GM12878 (cell line): Measurements from ENCODE around the gene YBX2. TPM values are rescaled to one million over a fixed set of nuclear protein-coding genes. Genes with fewer than 3 reads are reported as not detected.

Experiments
- ATAC-seq: fragments of 200-7000 bp; cut with Tn5 transposase; 3 replicates; pipeline ENCODE4 v1.9.1; 2020; ENCODE audit warnings: mild to moderate bottlenecking, moderate library complexity
- BruUV-seq: library from RNA; stranded (reverse); fragments of 400-500 nt; replicated peaks from 2 replicates; lab custom pipeline; 2021; lab: Mats Ljungman, UMichigan
- CTCF ChIA-PET: fragments of 300-600 bp; sonication (Branson Sonifier 250); formaldehyde crosslinking; extraction: SDS; loops from one replicate; lab custom pipeline; 2021; ENCODE audit warnings: inconsistent platforms; lab: Yijun Ruan, JAX
- POLR2A ChIA-PET: fragments of 350-600 bp; formaldehyde crosslinking; extraction: SDS; loops from one replicate; lab custom pipeline; 2021; ENCODE audit warnings: inconsistent platforms; lab: Charles Lee
- RAD21 ChIA-PET: fragments of 300-600 bp; sonication (Branson Sonifier 250); formaldehyde crosslinking; loops from one replicate; lab custom pipeline; 2023; ENCODE audit warnings: antibody characterized with exemption; ENCODE audit not compliant: unreplicated experiment; lab: Charles Lee
- SMC1A ChIA-PET: fragments of 300-600 bp; sonication (Branson Sonifier 250); formaldehyde crosslinking; loops from one replicate; lab custom pipeline; 2023; ENCODE audit not compliant: unreplicated experiment, uncharacterized antibody; lab: Charles Lee
- DNase-seq: peaks from one replicate; pipeline ENCODE4 v3.0.0-alpha.2; 2011; ENCODE audit warnings: low read depth, low spot score
- FAIRE-seq: peaks from 3 replicates; lab custom pipeline; 2011; peaks lifted over from hg19 to GRCh38; lab: Jason Lieb, UNC
- H2AFZ ChIP-seq: 2 replicates; pipeline ENCODE4 v1.6.0; 2011; ENCODE audit warnings: low read depth, low read length, control low read depth; ENCODE audit not compliant: control insufficient read depth
- H3K27ac ChIP-seq: 2 replicates; pipeline ENCODE4 v1.5.1; 2011; ENCODE audit warnings: control low read depth; ENCODE audit not compliant: control insufficient read depth, insufficient read depth
- H3K27me3 ChIP-seq, 2 experiments: replicated peaks in 1 of 2; 2 replicates each; pipeline versions ENCODE4 v1.6.0 to v1.6.1; 2011; ENCODE audit warnings: low read length in 1 of 2; ENCODE audit not compliant: control insufficient read depth in 2 of 2, insufficient read depth in 2 of 2
- H3K36me3 ChIP-seq, 2 experiments: 2 replicates each; pipeline ENCODE4 v1.5.1; 2011; ENCODE audit warnings: low read length in 1 of 2; ENCODE audit not compliant: control insufficient read depth in 2 of 2, insufficient read depth in 2 of 2
- H3K4me1 ChIP-seq: 2 replicates; pipeline ENCODE4 v1.6.1; 2011; ENCODE audit warnings: mild to moderate bottlenecking, low read length, moderate library complexity, mixed read lengths; ENCODE audit not compliant: control insufficient read depth, insufficient read depth
- H3K4me2 ChIP-seq: 2 replicates; pipeline ENCODE4 v1.6.0; 2011; ENCODE audit warnings: control low read depth; ENCODE audit not compliant: control insufficient read depth, insufficient read depth
- H3K4me3 ChIP-seq: fragments of 200-600 bp; sonication (generic); 2 replicates; pipeline ENCODE4 v1.5.1; 2016
- H3K79me2 ChIP-seq: 2 replicates; pipeline ENCODE4 v1.6.0; 2011; ENCODE audit warnings: low read length; ENCODE audit not compliant: control insufficient read depth, insufficient read depth
- H3K9ac ChIP-seq: 2 replicates; pipeline ENCODE4 v1.8.0; 2011; ENCODE audit warnings: low read length, control low read depth, mixed read lengths; ENCODE audit not compliant: control insufficient read depth, insufficient read depth
- H3K9me3 ChIP-seq: replicated peaks from 3 replicates; pipeline ENCODE4 v1.5.1; 2011; ENCODE audit warnings: mild to moderate bottlenecking, low read length; ENCODE audit not compliant: control insufficient read depth, insufficient read depth
- H4K20me1 ChIP-seq: 2 replicates; pipeline ENCODE4 v1.6.0; 2011; ENCODE audit not compliant: control insufficient read depth, insufficient read depth
- NR2C1 ChIP-seq: fragments of 450-650 bp; IDR thresholded peaks from 2 replicates; pipeline ENCODE4 v1.6.1; 2017; ENCODE audit warnings: antibody characterized with exemption, mild to moderate bottlenecking, moderate library complexity
- POLR2AphosphoS5 ChIP-seq: IDR thresholded peaks from 2 replicates; pipeline ENCODE4 v1.6.1; 2011; ENCODE audit warnings: mild to moderate bottlenecking, low read length, inconsistent platforms
- WGBS: methylation state at CpG from one replicate; pipeline ENCODE4 v1.1.6; 2016; ENCODE audit warnings: low lambda C conversion rate; ENCODE audit not compliant: insufficient replicate concordance, insufficient coverage; ENCODE audit errors: missing lambda C conversion rate; 5-methylcytosine and 5-hydroxymethylcytosine counted together
- in situ Hi-C: fragments of 300-500 bp; cut with MboI; formaldehyde crosslinking; loops from 9 replicates; pipeline ENCODE4 v1.14.3; 2018; ENCODE audit warnings: mixed read lengths
- intact Hi-C: fragments of 100-400 bp; cut with micrococcal nuclease; formaldehyde crosslinking; loops from one replicate; pipeline ENCODE4 v1.14.2; 2022; ENCODE audit not compliant: unreplicated experiment
- polyA plus RNA-seq, 11 experiments: library from polyadenylated mRNA; depleted of rRNA in 4 of 11; unstranded in 6 of 11; stranded (reverse) in 5 of 11; fragments of >200 nt; fragmentation: Nextera tagmentation in 4 of 11; fragmentation: Illumina TruSeq in 1 of 11; extraction: Ambion mirVana in 4 of 11; extraction: Trizol in 1 of 11; gene quantifications; 1 replicate in 1 of 11; 2 replicates in 10 of 11; pipeline versions ENCODE4 v1.2.1 to v1.2.3, GENCODE V29; 2011 to 2016; ENCODE audit warnings: inconsistent platforms in 2 of 11, missing spikeins in 2 of 11, low read depth in 1 of 11
- total RNA-seq, 4 experiments: library from RNA; depleted of rRNA in 3 of 4; stranded (reverse); fragments of >200 nt in 3 of 4; fragmentation: Illumina TruSeq in 1 of 4; extraction: Trizol in 1 of 4; gene quantifications; 2 replicates each; pipeline versions ENCODE4 v1.2.1 to v1.2.3, GENCODE V29; 2013 to 2021
- TF ChIP-seq, protein P1 (sequence below): IDR thresholded peaks from 2 replicates; pipeline ENCODE4 v1.6.1; 2012; ENCODE audit warnings: improper control_type of control experiment, low read depth, low read length; ENCODE audit not compliant: insufficient replicate concordance

The YBX2 gene
- total and polyA plus RNA-seq, 10 of the 15 experiments (the other 5 are each of a cell fraction or from before 2014, with no cell fraction given) = not detected

DNA sequence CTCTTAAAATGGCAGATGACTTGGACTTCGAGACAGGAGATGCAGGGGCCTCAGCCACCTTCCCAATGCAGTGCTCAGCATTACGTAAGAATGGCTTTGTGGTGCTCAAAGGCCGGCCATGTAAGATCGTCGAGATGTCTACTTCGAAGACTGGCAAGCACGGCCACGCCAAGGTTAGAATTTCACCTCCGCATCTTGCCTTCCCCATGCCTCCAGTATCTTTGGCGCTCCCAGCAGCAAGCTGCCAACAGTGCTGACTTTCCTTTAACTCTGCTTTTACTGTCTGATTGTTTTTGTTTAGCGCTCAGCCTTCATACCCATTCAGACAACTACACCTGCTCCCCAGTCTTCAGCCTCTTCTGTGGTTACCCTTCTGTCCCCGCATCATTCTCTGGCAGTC lies 15.2 kb upstream of the YBX2 start:
- WGBS = 68% methylated on average over 12 of the region's 12 CpGs
- no peaks in the 10 kb centered on the region for H3K27me3 ChIP-seq
- H2AFZ ChIP-seq = no peak overlapping the region
- H3K4me1 ChIP-seq = peaks cover 21% of the 10 kb centered on the region
- in situ Hi-C loops (no loop called here), intact Hi-C loops (loop anchor here (5.0 to 10.0 kb wide), 2 partner anchors 67 to 375 kb away; partner anchors contain the start of genes GABARAP, TP53 and WRAP53)
- CTCF ChIA-PET = interaction anchor here (1.2 to 2.1 kb wide), 3 partner anchors 20 to 41 kb away, joined by 3 to 6 read pairs (median 5); partner anchors contain the start of genes ACAP1 and NEURL4
- FAIRE-seq (no peak), ATAC-seq (no peak), DNase-seq (no peak)
- TF ChIP-seq, protein P1, sequence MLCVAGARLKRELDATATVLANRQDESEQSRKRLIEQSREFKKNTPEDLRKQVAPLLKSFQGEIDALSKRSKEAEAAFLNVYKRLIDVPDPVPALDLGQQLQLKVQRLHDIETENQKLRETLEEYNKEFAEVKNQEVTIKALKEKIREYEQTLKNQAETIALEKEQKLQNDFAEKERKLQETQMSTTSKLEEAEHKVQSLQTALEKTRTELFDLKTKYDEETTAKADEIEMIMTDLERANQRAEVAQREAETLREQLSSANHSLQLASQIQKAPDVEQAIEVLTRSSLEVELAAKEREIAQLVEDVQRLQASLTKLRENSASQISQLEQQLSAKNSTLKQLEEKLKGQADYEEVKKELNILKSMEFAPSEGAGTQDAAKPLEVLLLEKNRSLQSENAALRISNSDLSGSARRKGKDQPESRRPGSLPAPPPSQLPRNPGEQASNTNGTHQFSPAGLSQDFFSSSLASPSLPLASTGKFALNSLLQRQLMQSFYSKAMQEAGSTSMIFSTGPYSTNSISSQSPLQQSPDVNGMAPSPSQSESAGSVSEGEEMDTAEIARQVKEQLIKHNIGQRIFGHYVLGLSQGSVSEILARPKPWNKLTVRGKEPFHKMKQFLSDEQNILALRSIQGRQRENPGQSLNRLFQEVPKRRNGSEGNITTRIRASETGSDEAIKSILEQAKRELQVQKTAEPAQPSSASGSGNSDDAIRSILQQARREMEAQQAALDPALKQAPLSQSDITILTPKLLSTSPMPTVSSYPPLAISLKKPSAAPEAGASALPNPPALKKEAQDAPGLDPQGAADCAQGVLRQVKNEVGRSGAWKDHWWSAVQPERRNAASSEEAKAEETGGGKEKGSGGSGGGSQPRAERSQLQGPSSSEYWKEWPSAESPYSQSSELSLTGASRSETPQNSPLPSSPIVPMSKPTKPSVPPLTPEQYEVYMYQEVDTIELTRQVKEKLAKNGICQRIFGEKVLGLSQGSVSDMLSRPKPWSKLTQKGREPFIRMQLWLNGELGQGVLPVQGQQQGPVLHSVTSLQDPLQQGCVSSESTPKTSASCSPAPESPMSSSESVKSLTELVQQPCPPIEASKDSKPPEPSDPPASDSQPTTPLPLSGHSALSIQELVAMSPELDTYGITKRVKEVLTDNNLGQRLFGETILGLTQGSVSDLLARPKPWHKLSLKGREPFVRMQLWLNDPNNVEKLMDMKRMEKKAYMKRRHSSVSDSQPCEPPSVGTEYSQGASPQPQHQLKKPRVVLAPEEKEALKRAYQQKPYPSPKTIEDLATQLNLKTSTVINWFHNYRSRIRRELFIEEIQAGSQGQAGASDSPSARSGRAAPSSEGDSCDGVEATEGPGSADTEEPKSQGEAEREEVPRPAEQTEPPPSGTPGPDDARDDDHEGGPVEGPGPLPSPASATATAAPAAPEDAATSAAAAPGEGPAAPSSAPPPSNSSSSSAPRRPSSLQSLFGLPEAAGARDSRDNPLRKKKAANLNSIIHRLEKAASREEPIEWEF = no peak
- TF ChIP-seq POLR2AphosphoS5 (peak; percentile 74), NR2C1 (no peak)
- peaks cover 21% of the 10 kb centered on the region for H4K20me1 ChIP-seq
- POLR2A ChIA-PET = interaction anchor here (0.6 to 2.6 kb wide), 6 partner anchors 20 to 174 kb away, joined by 3 to 13 read pairs (median 6); partner anchors contain the start of genes ACAP1 and DVL2
- H3K9ac ChIP-seq = peak overlapping the region; percentile 100; the same call in 1 of the 2 replicates
- RAD21 ChIA-PET = interaction anchor here (1.3 to 1.5 kb wide), 2 partner anchors 27 to 90 kb away, joined by 4 to 5 read pairs; partner anchors contain the start of genes ACADVL, ACAP1 and DLG4
- peak overlapping the region; percentile 99 for H3K27ac ChIP-seq
- BruUV-seq = no TSS peak
- H3K4me3 ChIP-seq = peak overlapping the region; percentile 99
- SMC1A ChIA-PET = interaction anchor here (0.7 to 1.2 kb wide), 2 partner anchors 20 to 41 kb away, joined by 3 read pairs; no protein-coding TSS in a partner anchor
- H3K79me2 ChIP-seq = peaks cover 54% of the 10 kb centered on the region
- H3K4me2 ChIP-seq = peak overlapping the region; percentile 93
- no peaks in the 10 kb centered on the region for H3K9me3 ChIP-seq
- H3K36me3 ChIP-seq = peaks cover 23 to 35% of the 10 kb centered on the region in 2 experiments
